ENCODE measurements around the gene TMSB15A.
A peak's percentile ranks its signal among the peaks of the same experiment; 100 is the strongest.
"Not testable (repeated sequence)": the region's sequence is repeated elsewhere in the genome, so short reads cannot be mapped to it uniquely, and the experiment has no call there.

Gene TMSB15A

GRCh38 chrX:102515975-102516941 is at the start of gene TMSB15A:
Gene TMSB15A, minus strand, starts transcription at chrX:102516739.
- DNase-seq (ENCODE audit: low read depth) = peak; percentile 21

- DNase-seq (ENCODE audit: low read depth) = no peak
Measured at GRCh38 chrX:102560423-102561068, 44.0 kb upstream of the TMSB15A start.

- no peak for DNase-seq (ENCODE audit: low read depth)
Measured at GRCh38 chrX:102558607-102559006, 42.1 kb upstream of the TMSB15A start.

GRCh38 chrX:102548231-102548630 is 31.7 kb upstream of the TMSB15A start:
- DNase-seq (ENCODE audit: low read depth) = no peak

GRCh38 chrX:102546828-102547493 is 30.4 kb upstream of the TMSB15A start:
- peak; percentile 0 for DNase-seq (ENCODE audit: low read depth)

GRCh38 chrX:102546175-102546574 is 29.6 kb upstream of the TMSB15A start:
- DNase-seq (ENCODE audit: low read depth) = not testable (repeated sequence)

GRCh38 chrX:102535958-102536357 is 19.4 kb upstream of the TMSB15A start:
- DNase-seq (ENCODE audit: low read depth) = no peak

GRCh38 chrX:102517326-102517725 is 787 bp upstream of the TMSB15A start:
- DNase-seq (ENCODE audit: low read depth) = peak; percentile 3

- no peak for DNase-seq (ENCODE audit: low read depth)
Measured at GRCh38 chrX:102514536-102514935, 2.0 kb downstream of the TMSB15A start.

- no peak for DNase-seq (ENCODE audit: low read depth)
Measured at GRCh38 chrX:102498732-102499131, 17.8 kb downstream of the TMSB15A start.

GRCh38 chrX:102491766-102492165 is 24.8 kb downstream of the TMSB15A start:
- peak; percentile 52 for DNase-seq (ENCODE audit: low read depth)

GRCh38 chrX:102478765-102479164 is 37.8 kb downstream of the TMSB15A start:
- not testable (repeated sequence) for DNase-seq (ENCODE audit: low read depth)

- not testable (repeated sequence) for DNase-seq (ENCODE audit: low read depth)
Measured at GRCh38 chrX:102471762-102472220, 44.7 kb downstream of the TMSB15A start, which contains the start of gene TCP11X2. Gene TCP11X2, minus strand, starts transcription at chrX:102471812.

- DNase-seq (ENCODE audit: low read depth) = not testable (repeated sequence)
Measured at GRCh38 chrX:102470215-102470614, 46.3 kb downstream of the TMSB15A start.

Measured in iris pigment epithelial cell (primary cell).